ENCODE data around the gene C1QB. TPM values are rescaled to one million over a fixed set of nuclear protein-coding genes. Genes with fewer than 3 reads are reported as not detected.

The C1QB gene
- total RNA-seq, 6 experiments from 2014 or later: 69.8 to 330 (median 152) TPM

GRCh38 chr1:22709891-22710700, 57.1 kb downstream of the C1QB start:
- Histone ChIP-seq H3K36me3 (no peaks in the 10 kb centered on the region), H3K4me3 (peak overlapping the region; percentile 16 to 29 (median 25)), H3K4me1 (peaks cover 0 to 11% (median 0%) of the 10 kb centered on the region in 4 donors), H3K27ac (no peak overlapping the region), H3K9me3 (no peaks in the 10 kb centered on the region), H3K27me3 (no peaks in the 10 kb centered on the region)
- intact Hi-C loops (cut with DNase I): loop anchor here in 1 of 2 donors (10.0 kb wide), 1 partner anchor 245 kb away; no protein-coding TSS in a partner anchor
- peak; percentile 60 to 82 (median 78) for ATAC-seq
- 5% methylated on average over 12 of the region's 50 CpGs for WGBS (ENCODE audit: insufficient coverage, low coverage, low lambda C conversion rate, missing lambda C conversion rate)
- TF ChIP-seq POLR2A (IDR thresholded peaks at IDR 0.05): no peak
- TF ChIP-seq, protein P1, sequence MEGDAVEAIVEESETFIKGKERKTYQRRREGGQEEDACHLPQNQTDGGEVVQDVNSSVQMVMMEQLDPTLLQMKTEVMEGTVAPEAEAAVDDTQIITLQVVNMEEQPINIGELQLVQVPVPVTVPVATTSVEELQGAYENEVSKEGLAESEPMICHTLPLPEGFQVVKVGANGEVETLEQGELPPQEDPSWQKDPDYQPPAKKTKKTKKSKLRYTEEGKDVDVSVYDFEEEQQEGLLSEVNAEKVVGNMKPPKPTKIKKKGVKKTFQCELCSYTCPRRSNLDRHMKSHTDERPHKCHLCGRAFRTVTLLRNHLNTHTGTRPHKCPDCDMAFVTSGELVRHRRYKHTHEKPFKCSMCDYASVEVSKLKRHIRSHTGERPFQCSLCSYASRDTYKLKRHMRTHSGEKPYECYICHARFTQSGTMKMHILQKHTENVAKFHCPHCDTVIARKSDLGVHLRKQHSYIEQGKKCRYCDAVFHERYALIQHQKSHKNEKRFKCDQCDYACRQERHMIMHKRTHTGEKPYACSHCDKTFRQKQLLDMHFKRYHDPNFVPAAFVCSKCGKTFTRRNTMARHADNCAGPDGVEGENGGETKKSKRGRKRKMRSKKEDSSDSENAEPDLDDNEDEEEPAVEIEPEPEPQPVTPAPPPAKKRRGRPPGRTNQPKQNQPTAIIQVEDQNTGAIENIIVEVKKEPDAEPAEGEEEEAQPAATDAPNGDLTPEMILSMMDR (IDR thresholded peaks at IDR 0.05): no peak
- peak; percentile 66 to 76 (median 71) for DNase-seq

GRCh38 chr1:22710701-22711049, 57.6 kb downstream of the C1QB start, which contains the start of gene EPHB2:
TSS of gene EPHB2 (plus strand) at chr1:22710839. CDS start at chr1:22710983, 144 bp downstream.
- no peaks in the 10 kb centered on the region for H3K27me3 ChIP-seq
- no peak for TF ChIP-seq POLR2A (IDR thresholded peaks at IDR 0.05)
- TF ChIP-seq, protein P1 (IDR thresholded peaks at IDR 0.05): no peak
- intact Hi-C loops (cut with DNase I): no loop called here
- 0% methylated on average over 2 of the region's 55 CpGs for WGBS (ENCODE audit: insufficient coverage, low coverage, low lambda C conversion rate, missing lambda C conversion rate)
- H3K36me3 ChIP-seq: no peaks in the 10 kb centered on the region
- no peak within 1 kb of the TSS for H3K27ac ChIP-seq
- H3K4me1 ChIP-seq: peaks cover 0 to 11% (median 0%) of the 10 kb centered on the region in 4 donors
- peak within 1 kb of the TSS; percentile 20 to 29 (median 25) for H3K4me3 ChIP-seq
- H3K9me3 ChIP-seq: no peaks in the 10 kb centered on the region
- ATAC-seq (peak; percentile 74 to 83 (median 81)), DNase-seq (peak in 2 of 3 donors; percentile 59 to 61)

GRCh38 chr1:22711071-22711470, 58.0 kb downstream of the C1QB start:
- Histone ChIP-seq H3K9me3 (no peaks in the 10 kb centered on the region), H3K27me3 (no peaks in the 10 kb centered on the region), H3K4me3 (peak overlapping the region in 2 of 3 donors; percentile 20 to 29), H3K36me3 (no peaks in the 10 kb centered on the region), H3K27ac (no peak overlapping the region), H3K4me1 (peaks cover 0 to 11% (median 0%) of the 10 kb centered on the region in 4 donors)
- intact Hi-C loops (cut with DNase I): no loop called here
- WGBS (ENCODE audit: insufficient coverage, low coverage, low lambda C conversion rate, missing lambda C conversion rate): no CpG with 5 or more reads among the region's 60 CpGs
- TF ChIP-seq, protein P1 (IDR thresholded peaks at IDR 0.05): no peak
- ATAC-seq (no peak), DNase-seq (no peak)

Small RNA genes lying within 50 kb of the gene (microRNA-seq; reads per million reads assigned to microRNA genes)
- gene MIR6127: 0 reads per million in 2 donors

Small RNA genes lying within 50 kb of the gene (small RNA-seq; reads per million reads assigned to genes)
- gene MIR6127: 0 reads per million in 2 experiments

Other genes with a start within 250 kb of the C1QB start
- 1 to 10 TPM; 6.2 to 7.6 (median 7.0) TPM for gene ZBTB40, start 201.4 kb upstream of the C1QB start, total RNA-seq
- not detected for gene EPHA8, start 89.7 kb upstream of the C1QB start, total RNA-seq
- 100 to 1,000 TPM in 2 of 6 experiments, 10 to 100 TPM in 4; 66.3 to 227 (median 75.0) TPM for gene C1QA, start 16.6 kb upstream of the C1QB start, total RNA-seq
- 100 to 1,000 TPM in 2 of 6 experiments, 10 to 100 TPM in 4; 63.3 to 305 (median 71.9) TPM for gene C1QC, start 9.6 kb upstream of the C1QB start, total RNA-seq
- 1 to 10 TPM in 2 of 6 experiments, under 1 TPM in 4; 0.24 to 1.8 (median 0.62) TPM for gene EPHB2, start 57.6 kb downstream of the C1QB start, total RNA-seq

Measured in right lobe of liver (tissue), 6 donors.